Gastroesophageal sphincter (tissue), 4 donors: ENCODE measurements around the gene VPS41. TPM values are rescaled to one million over a fixed set of nuclear protein-coding genes. Genes with fewer than 3 reads are reported as not detected.

Experiments
- ATAC-seq: fragments of 150-250 bp; one replicate; pipeline ENCODE4 v1.9.1; 2016; ENCODE audit warnings: mild to moderate bottlenecking, moderate library complexity
- H3K27ac ChIP-seq, 4 donors: fragments of 200-600 bp; sonication (generic) in 3 of 4; 1 replicate in 3 of 4; 2 replicates in 1 of 4; pipeline ENCODE4 v1.5.1; 2016 to 2019
- H3K27me3 ChIP-seq: fragments of 200-600 bp; sonication (generic); one replicate; pipeline ENCODE4 v1.5.1; 2019
- H3K36me3 ChIP-seq, 2 donors: fragments of 200-600 bp; sonication (generic); one replicate each; pipeline ENCODE4 v1.5.1; 2019; ENCODE audit warnings: control low read depth in 1 of 2
- H3K4me1 ChIP-seq, 3 donors: fragments of 200-600 bp; sonication (generic); 1 replicate in 2 of 3; 2 replicates in 1 of 3; pipeline ENCODE4 v1.5.1; 2016 to 2019; ENCODE audit warnings: control low read depth in 2 of 3
- H3K4me3 ChIP-seq, 2 donors: fragments of 200-600 bp; sonication (generic); one replicate each; pipeline ENCODE4 v1.5.1; 2019; ENCODE audit warnings: mild to moderate bottlenecking in 1 of 2, moderate library complexity in 1 of 2
- H3K9me3 ChIP-seq, 3 donors: fragments of 200-600 bp; sonication (generic); one replicate each; pipeline ENCODE4 v1.5.1; 2017 to 2019; ENCODE audit warnings: control low read depth in 2 of 3
- EP300 ChIP-seq: sonication (generic); formaldehyde crosslinking; IDR thresholded peaks from one replicate; pipeline ENCODE4 v1.6.1; 2017; ENCODE audit warnings: antibody characterized with exemption, mild to moderate bottlenecking
- POLR2A ChIP-seq, 2 donors: fragments of 450-650 bp; IDR thresholded peaks; one replicate each; pipeline ENCODE4 v1.6.1; 2017; ENCODE audit warnings: antibody characterized with exemption in 2 of 2, mild to moderate bottlenecking in 2 of 2, moderate library complexity in 1 of 2
- POLR2AphosphoS5 ChIP-seq: sonication (generic); formaldehyde crosslinking; IDR thresholded peaks from one replicate; pipeline ENCODE4 v1.6.1; 2017; ENCODE audit warnings: antibody characterized with exemption
- WGBS, 2 donors: methylation state at CpG; one replicate each; pipeline ENCODE4 v1.1.5; 2018; ENCODE audit warnings: low coverage in 1 of 2; 5-methylcytosine and 5-hydroxymethylcytosine counted together
- total RNA-seq, 4 donors: library from RNA; depleted of rRNA; stranded (reverse); fragments of >200 nt; gene quantifications; one replicate each; pipeline ENCODE4 v1.1.0, GENCODE V29; 2016
- TF ChIP-seq, protein P1 (sequence below), 4 experiments: fragments of 200-600 bp in 2 of 4; fragments of 450-650 bp in 2 of 4; sonication (generic) in 1 of 4; IDR thresholded peaks; one replicate each; pipeline ENCODE4 v1.5.1; 2017 to 2019; ENCODE audit warnings: antibody characterized with exemption in 4 of 4, mild to moderate bottlenecking in 2 of 4, moderate library complexity in 2 of 4

Gene VPS41
- total RNA-seq, 4 donors from 2014 or later, result 33.7 to 71.8 (median 44.3) TPM

GRCh38 chr7:38694326-38694725 lies 214.7 kb downstream of the VPS41 start:
- WGBS, 2 donors, result 28 to 72% methylated on average over 3 of the region's 3 CpGs

GRCh38 chr7:38686888-38687287 lies 222.1 kb downstream of the VPS41 start:
- WGBS, 2 donors, result 79 to 85% methylated on average over 6 to 7 of the region's 7 CpGs

More at GRCh38 chr7:38694326-38694725, 214.7 kb downstream of the VPS41 start:
- no peaks in the 10 kb centered on the region for H3K4me1 ChIP-seq
- no peaks in the 10 kb centered on the region for H3K9me3 ChIP-seq
- H3K4me3 ChIP-seq, result no peak overlapping the region
- no peaks in the 10 kb centered on the region for H3K27me3 ChIP-seq
- no peak overlapping the region for H3K27ac ChIP-seq
- no peaks in the 10 kb centered on the region for H3K36me3 ChIP-seq
- ATAC-seq, result no peak
- TF ChIP-seq EP300 (no peak), POLR2AphosphoS5 (no peak), POLR2A (IDR thresholded peaks at IDR 0.05) (no peak)
- TF ChIP-seq, protein P1, sequence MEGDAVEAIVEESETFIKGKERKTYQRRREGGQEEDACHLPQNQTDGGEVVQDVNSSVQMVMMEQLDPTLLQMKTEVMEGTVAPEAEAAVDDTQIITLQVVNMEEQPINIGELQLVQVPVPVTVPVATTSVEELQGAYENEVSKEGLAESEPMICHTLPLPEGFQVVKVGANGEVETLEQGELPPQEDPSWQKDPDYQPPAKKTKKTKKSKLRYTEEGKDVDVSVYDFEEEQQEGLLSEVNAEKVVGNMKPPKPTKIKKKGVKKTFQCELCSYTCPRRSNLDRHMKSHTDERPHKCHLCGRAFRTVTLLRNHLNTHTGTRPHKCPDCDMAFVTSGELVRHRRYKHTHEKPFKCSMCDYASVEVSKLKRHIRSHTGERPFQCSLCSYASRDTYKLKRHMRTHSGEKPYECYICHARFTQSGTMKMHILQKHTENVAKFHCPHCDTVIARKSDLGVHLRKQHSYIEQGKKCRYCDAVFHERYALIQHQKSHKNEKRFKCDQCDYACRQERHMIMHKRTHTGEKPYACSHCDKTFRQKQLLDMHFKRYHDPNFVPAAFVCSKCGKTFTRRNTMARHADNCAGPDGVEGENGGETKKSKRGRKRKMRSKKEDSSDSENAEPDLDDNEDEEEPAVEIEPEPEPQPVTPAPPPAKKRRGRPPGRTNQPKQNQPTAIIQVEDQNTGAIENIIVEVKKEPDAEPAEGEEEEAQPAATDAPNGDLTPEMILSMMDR (IDR thresholded peaks at IDR 0.05), result no peak

DNA sequence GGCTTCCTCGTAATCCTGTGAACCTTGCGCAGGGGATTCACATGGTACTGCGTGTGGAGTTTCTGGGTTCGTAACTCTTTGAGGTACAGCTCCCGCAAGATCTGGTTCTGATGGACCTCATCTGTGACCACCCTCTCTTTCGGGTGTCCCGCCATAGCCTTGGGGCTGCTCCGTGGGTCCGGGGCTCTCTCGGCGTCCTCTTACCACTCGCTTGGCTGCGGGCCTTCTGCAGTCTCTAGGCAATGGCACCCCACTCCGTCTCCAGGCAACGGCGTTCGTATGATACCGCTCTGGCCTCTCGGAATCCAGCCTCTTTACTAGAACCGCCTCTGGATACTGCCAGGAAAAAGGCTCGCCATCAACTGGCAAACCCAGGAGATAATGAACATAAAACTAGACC lies 223.1 kb downstream of the VPS41 start:
- 84 to 92% methylated on average over 12 to 18 of the region's 21 CpGs for WGBS, 2 donors
- TF ChIP-seq, protein P1 (IDR thresholded peaks at IDR 0.05), result no peak
- TF ChIP-seq POLR2A (IDR thresholded peaks at IDR 0.05) (no peak), POLR2AphosphoS5 (no peak), EP300 (no peak)
- H3K4me1 ChIP-seq, result peaks cover 0 to 9% (median 0%) of the 10 kb centered on the region in 3 donors
- H3K27ac ChIP-seq, result no peak overlapping the region
- no peaks in the 10 kb centered on the region for H3K9me3 ChIP-seq
- no peaks in the 10 kb centered on the region for H3K36me3 ChIP-seq
- H3K27me3 ChIP-seq, result no peaks in the 10 kb centered on the region
- ATAC-seq, result no peak
- H3K4me3 ChIP-seq, result no peak overlapping the region

More at GRCh38 chr7:38686888-38687287, 222.1 kb downstream of the VPS41 start:
- H3K27me3 ChIP-seq, result no peaks in the 10 kb centered on the region
- ATAC-seq, result no peak
- H3K4me3 ChIP-seq, result no peak overlapping the region
- no peaks in the 10 kb centered on the region for H3K36me3 ChIP-seq
- TF ChIP-seq POLR2AphosphoS5 (no peak), EP300 (no peak), POLR2A (IDR thresholded peaks at IDR 0.05) (no peak)
- TF ChIP-seq, protein P1 (IDR thresholded peaks at IDR 0.05), result no peak
- H3K4me1 ChIP-seq, result peaks cover 0 to 9% (median 0%) of the 10 kb centered on the region in 3 donors
- no peak overlapping the region for H3K27ac ChIP-seq
- no peaks in the 10 kb centered on the region for H3K9me3 ChIP-seq

DNA sequence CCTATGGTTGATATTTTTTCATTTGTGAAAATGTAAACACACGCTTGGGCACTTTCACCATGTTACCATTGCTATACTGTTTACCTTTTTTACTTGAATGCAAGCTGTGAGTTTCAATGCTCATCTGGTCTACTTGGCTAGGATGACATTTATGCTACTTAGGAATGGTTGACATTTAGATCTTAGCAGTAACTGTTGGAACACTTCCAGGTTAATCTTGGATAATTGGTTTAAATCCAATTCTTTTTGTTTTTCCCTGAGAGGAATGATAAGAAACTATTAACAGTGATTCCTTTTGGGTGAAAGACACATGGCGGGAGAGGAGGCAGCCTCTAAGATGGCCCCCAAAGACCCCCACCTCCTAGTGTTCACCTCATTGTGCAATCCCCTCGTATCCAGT lies 226.4 kb downstream of the VPS41 start:
- no peaks in the 10 kb centered on the region for H3K36me3 ChIP-seq
- H3K4me1 ChIP-seq, result peaks cover 0 to 9% (median 0%) of the 10 kb centered on the region in 3 donors
- TF ChIP-seq POLR2A (IDR thresholded peaks at IDR 0.05), result no peak
- no peak overlapping the region for H3K4me3 ChIP-seq
- H3K9me3 ChIP-seq, result peaks cover 0 to 6% (median 0%) of the 10 kb centered on the region in 3 donors
- 70% methylated on average over 2 to 3 of the region's 3 CpGs for WGBS, 2 donors
- H3K27me3 ChIP-seq, result no peaks in the 10 kb centered on the region
- no peak for ATAC-seq
- no peak overlapping the region for H3K27ac ChIP-seq

- no peak for ATAC-seq
- TF ChIP-seq, protein P1 (IDR thresholded peaks at IDR 0.05), result no peak
- TF ChIP-seq EP300 (no peak), POLR2A (IDR thresholded peaks at IDR 0.05) (no peak), POLR2AphosphoS5 (no peak)
- H3K4me3 ChIP-seq, result no peak overlapping the region
- H3K36me3 ChIP-seq, result no peaks in the 10 kb centered on the region
- no peak overlapping the region for H3K27ac ChIP-seq
- H3K4me1 ChIP-seq, result peaks cover 0 to 9% (median 0%) of the 10 kb centered on the region in 3 donors
- no peaks in the 10 kb centered on the region for H3K27me3 ChIP-seq
- 22 to 71% methylated on average over 1 of the region's 1 CpG for WGBS, 2 donors
- peaks cover 0 to 6% (median 0%) of the 10 kb centered on the region in 3 donors for H3K9me3 ChIP-seq
These were observed 227.1 kb downstream of the VPS41 start for GRCh38 chr7:38681882-38682281.
